Measurements from ENCODE around the gene NIM1K.

DNA sequence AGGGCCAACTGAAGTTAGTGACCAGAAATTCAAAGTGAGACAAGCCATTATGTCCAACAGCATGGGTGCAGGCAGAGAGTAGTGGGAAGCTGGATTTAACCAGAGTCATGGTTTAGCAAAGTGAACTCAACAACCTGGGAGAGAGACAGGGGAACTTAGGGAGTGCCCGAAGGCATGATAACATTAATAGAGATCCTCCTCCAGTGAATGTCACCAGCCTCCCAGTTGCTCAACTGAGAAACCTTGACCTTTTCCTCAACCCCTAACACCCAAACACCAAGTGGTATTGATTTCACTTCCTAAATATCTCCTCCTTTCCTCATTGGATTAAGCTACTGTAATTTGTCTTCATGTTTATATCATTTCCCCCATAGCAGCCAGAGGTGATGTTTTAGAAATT lies 78.6 kb downstream of the NIM1K start:
- no peak for TF ChIP-seq EP300 (IDR thresholded peaks at IDR 0.05)
- TF ChIP-seq, protein P1, sequence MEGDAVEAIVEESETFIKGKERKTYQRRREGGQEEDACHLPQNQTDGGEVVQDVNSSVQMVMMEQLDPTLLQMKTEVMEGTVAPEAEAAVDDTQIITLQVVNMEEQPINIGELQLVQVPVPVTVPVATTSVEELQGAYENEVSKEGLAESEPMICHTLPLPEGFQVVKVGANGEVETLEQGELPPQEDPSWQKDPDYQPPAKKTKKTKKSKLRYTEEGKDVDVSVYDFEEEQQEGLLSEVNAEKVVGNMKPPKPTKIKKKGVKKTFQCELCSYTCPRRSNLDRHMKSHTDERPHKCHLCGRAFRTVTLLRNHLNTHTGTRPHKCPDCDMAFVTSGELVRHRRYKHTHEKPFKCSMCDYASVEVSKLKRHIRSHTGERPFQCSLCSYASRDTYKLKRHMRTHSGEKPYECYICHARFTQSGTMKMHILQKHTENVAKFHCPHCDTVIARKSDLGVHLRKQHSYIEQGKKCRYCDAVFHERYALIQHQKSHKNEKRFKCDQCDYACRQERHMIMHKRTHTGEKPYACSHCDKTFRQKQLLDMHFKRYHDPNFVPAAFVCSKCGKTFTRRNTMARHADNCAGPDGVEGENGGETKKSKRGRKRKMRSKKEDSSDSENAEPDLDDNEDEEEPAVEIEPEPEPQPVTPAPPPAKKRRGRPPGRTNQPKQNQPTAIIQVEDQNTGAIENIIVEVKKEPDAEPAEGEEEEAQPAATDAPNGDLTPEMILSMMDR (IDR thresholded peaks at IDR 0.05) = no peak
- no peak for TF ChIP-seq POLR2AphosphoS5 (IDR thresholded peaks at IDR 0.05)

Measured in esophagus muscularis mucosa (tissue), 4 donors.